IPS-20b (cell line): ENCODE measurements around the gene MYO9A.

Source experiments
- H3K27ac ChIP-seq: one replicate; pipeline ENCODE4 v1.5.1; 2013; ENCODE audit warnings: low read length
- H3K27me3 ChIP-seq: 2 replicates; pipeline ENCODE4 v1.6.1; 2013; ENCODE audit warnings: mild to moderate bottlenecking, low read length, inconsistent platforms; ENCODE audit not compliant: insufficient read depth
- H3K36me3 ChIP-seq: 2 replicates; pipeline ENCODE4 v1.6.1; 2013; ENCODE audit warnings: low read depth, mild to moderate bottlenecking, inconsistent platforms, low read length, moderate library complexity; ENCODE audit not compliant: insufficient read depth
- H3K4me1 ChIP-seq: 2 replicates; pipeline ENCODE4 v1.6.1; 2013; ENCODE audit warnings: mild to moderate bottlenecking, control low read depth, inconsistent platforms, low read length, moderate library complexity; ENCODE audit not compliant: insufficient read depth
- H3K4me3 ChIP-seq: 2 replicates; pipeline ENCODE4 v1.5.1; 2013; ENCODE audit warnings: mild to moderate bottlenecking, low read length, inconsistent platforms
- H3K9ac ChIP-seq: 2 replicates; pipeline ENCODE4 v1.6.1; 2013; ENCODE audit warnings: low read depth, mild to moderate bottlenecking, inconsistent platforms, low read length, moderate library complexity
- H3K9me3 ChIP-seq: 2 replicates; pipeline ENCODE4 v1.6.1; 2013; ENCODE audit warnings: mild to moderate bottlenecking, low read depth, low read length, inconsistent platforms; ENCODE audit not compliant: insufficient read depth

MYO9A gene

DNA sequence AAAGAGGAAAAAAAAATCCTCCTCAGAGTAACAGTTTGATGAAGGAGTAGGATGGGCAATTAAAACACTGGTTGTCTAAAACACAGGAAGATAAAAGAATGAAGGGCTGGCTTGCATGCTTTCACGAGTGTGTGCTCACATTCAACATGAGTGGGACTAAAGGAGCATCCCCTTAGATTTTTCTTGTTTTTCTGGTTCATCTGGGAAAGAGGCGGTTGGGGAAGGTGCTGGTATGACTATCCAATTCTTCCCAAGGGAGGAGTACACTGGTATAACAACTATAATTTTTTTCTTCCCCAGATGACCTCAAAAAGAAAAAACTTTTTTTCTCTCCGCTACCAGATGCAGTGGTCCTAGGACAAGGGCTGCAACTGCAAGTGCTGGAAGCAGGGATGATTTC, 143.7 kb downstream of the MYO9A start:
- Histone ChIP-seq H3K9me3 (no peaks in the 10 kb centered on the region), H3K4me1 (no peaks in the 10 kb centered on the region), H3K27ac (no peak overlapping the region), H3K36me3 (no peaks in the 10 kb centered on the region), H3K4me3 (no peak overlapping the region), H3K27me3 (no peaks in the 10 kb centered on the region), H3K9ac (no peak overlapping the region)

DNA sequence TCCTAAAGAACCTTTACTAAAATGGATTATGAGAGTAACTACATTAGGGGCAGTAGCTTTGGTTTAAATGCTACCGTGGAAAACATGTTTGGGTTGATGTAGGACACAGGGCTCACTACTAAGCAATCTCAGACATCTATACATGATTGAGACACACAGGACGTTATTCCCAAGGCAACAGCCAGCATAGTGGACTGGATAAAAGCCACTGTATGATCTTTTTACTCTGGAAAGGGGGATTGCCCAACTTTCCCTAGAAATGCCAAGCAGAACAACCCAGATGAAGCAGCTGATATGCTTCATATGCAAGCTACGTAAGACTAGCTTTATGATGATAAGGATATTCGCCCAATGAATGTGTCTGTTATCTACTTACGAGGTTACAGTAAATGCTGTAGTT, 144.6 kb downstream of the MYO9A start:
- Histone ChIP-seq H3K27ac (no peak overlapping the region), H3K9ac (no peak overlapping the region), H3K4me3 (no peak overlapping the region), H3K27me3 (no peaks in the 10 kb centered on the region), H3K9me3 (no peaks in the 10 kb centered on the region), H3K36me3 (no peaks in the 10 kb centered on the region), H3K4me1 (no peaks in the 10 kb centered on the region)

DNA sequence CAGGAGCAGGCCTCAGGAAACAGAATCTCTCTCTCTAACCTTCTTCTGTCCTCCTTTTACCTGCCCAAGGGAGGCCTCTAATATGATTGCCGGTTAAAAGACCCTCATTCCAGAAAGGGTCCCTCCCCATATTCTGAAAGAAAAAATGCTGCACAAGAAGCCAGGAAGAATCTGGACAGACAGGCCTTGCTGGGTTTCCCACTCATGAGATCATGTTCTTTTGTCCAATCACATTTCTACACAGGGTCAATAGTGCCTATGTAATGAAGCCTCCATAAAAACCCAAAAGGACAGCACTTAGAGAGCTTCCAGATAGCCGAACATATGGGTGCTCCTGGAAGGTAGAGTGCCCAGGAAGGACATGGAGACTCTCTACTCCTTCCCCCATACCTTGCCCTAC, 146.0 kb downstream of the MYO9A start:
- no peaks in the 10 kb centered on the region for H3K9me3 ChIP-seq
- H3K27me3 ChIP-seq: no peaks in the 10 kb centered on the region
- no peaks in the 10 kb centered on the region for H3K36me3 ChIP-seq
- H3K27ac ChIP-seq: no peak overlapping the region
- no peaks in the 10 kb centered on the region for H3K4me1 ChIP-seq
- H3K4me3 ChIP-seq: no peak overlapping the region
- H3K9ac ChIP-seq: no peak overlapping the region

DNA sequence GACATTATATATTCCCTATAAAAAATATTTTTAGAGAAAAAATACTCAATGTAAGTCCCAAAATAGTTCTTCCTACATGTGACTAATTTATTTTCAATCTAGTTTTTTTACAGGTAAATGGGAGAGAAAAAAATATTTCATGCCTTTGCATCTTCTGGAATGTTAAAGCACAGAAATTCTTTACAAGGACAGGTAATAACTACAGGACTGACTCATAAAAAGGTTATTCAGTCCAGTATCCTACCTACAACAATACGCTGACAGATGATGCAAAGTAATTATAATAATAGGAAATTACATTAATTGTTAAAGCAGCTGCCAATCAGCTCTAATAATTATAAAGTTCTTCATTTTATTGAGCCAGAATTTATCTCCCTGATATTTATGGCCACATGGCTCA, 147.5 kb downstream of the MYO9A start:
- Histone ChIP-seq H3K4me3 (no peak overlapping the region), H3K36me3 (no peaks in the 10 kb centered on the region), H3K9ac (no peak overlapping the region), H3K27ac (no peak overlapping the region), H3K4me1 (no peaks in the 10 kb centered on the region), H3K9me3 (no peaks in the 10 kb centered on the region), H3K27me3 (no peaks in the 10 kb centered on the region)

DNA sequence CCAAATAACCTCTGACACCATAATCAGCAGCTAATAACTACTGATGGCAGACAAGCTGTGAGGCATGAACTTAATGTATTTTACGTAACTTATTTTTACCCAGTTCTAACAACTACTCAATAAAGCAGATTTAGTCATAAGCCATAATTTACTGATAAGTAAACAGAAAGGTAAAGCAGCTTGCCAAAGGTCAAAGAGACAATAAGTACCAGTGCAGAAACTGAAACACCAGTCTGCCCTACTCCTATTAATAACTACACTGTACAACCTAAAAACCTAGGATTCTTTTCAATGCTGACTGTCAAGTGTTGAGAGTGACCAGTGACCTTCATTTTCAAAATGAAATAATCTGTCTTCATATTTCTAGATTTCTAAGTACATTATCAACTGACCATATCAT, 155.4 kb downstream of the MYO9A start:
- no peaks in the 10 kb centered on the region for H3K27me3 ChIP-seq
- no peaks in the 10 kb centered on the region for H3K9me3 ChIP-seq

DNA sequence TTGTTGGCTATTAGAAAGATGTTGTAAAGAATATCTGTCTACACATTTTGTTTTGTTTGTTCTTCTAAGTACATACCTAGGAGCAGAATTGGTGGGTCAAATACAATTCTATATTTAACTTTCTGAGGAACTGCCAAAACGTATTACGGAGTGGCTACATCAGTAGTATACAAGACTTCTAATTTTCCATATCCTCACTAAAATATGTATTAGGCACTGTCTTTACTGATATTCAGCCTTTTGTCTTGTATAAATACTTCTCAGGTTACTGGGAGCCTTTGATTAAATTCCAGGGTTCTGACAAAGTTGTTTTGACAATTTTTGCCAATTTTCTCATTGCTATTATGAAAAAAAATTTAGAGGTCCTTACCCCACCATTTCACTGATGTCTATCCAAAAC, 160.9 kb downstream of the MYO9A start:
- H3K36me3 ChIP-seq: no peaks in the 10 kb centered on the region
- no peaks in the 10 kb centered on the region for H3K4me1 ChIP-seq
- H3K9me3 ChIP-seq: no peaks in the 10 kb centered on the region
- H3K4me3 ChIP-seq: no peak overlapping the region
- no peak overlapping the region for H3K9ac ChIP-seq
- no peak overlapping the region for H3K27ac ChIP-seq
- no peaks in the 10 kb centered on the region for H3K27me3 ChIP-seq

More for the DNA sequence above, 155.4 kb downstream of the MYO9A start:
- Histone ChIP-seq H3K36me3 (no peaks in the 10 kb centered on the region), H3K9ac (no peak overlapping the region), H3K4me3 (no peak overlapping the region), H3K27ac (no peak overlapping the region), H3K4me1 (no peaks in the 10 kb centered on the region)

DNA sequence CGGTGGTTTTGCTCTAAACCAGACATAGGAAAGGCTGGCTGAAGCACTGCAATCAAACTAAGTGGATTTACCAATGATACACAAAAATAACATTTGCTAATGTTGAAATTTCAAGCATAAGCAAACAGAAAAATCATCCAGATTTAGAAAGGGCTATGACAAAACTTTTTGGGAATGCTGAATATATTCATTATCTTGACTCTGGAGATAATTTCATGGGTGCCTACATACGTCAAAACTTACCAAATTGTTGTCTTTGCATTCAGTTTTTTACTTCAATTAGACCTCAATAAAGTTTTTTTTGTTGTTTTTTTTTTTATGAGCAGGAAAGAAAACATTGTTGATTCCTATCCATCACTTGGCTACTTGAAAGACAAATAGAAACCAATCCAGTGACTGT, 166.8 kb downstream of the MYO9A start:
- H3K4me1 ChIP-seq: no peaks in the 10 kb centered on the region
- H3K9me3 ChIP-seq: no peaks in the 10 kb centered on the region
- H3K27me3 ChIP-seq: no peaks in the 10 kb centered on the region
- no peak overlapping the region for H3K27ac ChIP-seq
- H3K36me3 ChIP-seq: no peaks in the 10 kb centered on the region
- no peak overlapping the region for H3K9ac ChIP-seq
- H3K4me3 ChIP-seq: no peak overlapping the region

DNA sequence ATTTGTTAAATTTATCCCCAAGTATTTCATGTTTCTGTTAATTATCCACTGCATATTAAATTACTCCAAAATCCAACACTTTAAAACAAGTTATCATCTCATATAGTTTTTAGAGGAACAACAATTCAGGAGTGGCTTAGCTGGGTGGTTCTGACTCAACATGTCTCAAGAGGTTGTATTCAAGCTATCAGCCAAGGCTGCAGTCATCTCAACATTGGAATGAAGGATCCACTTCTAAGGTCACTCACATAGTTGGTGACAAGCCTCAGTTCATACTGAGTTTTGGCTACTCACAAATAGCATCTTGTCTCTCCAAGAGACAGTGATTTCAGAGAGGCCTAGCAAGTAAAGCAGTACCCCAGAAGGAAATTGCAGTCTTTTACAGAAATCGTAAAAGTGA, 172.9 kb downstream of the MYO9A start:
- Histone ChIP-seq H3K4me3 (no peak overlapping the region), H3K27me3 (no peaks in the 10 kb centered on the region), H3K36me3 (no peaks in the 10 kb centered on the region), H3K9ac (no peak overlapping the region), H3K4me1 (peaks cover 2% of the 10 kb centered on the region; the same call in 1 of the 2 replicates), H3K9me3 (no peaks in the 10 kb centered on the region), H3K27ac (no peak overlapping the region)

DNA sequence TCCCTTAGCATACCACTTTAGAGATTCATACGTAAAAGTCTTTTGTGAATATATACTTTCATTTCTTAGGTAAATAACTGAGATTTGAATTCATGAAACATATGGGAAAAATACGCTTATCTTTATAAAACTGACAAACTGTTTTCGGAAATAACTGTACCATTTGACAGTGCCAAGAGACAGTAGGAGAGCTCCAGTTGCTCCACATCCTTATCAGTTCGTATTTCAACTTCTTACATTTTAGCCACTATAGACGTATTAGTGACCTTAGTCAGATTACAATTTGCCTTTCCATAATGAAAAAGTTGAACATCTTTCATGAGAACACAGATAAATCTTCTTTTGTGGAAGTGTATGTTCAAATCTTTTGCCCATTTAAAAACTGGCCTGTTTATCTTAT, 174.1 kb downstream of the MYO9A start:
- H3K27ac ChIP-seq: no peak overlapping the region
- no peaks in the 10 kb centered on the region for H3K36me3 ChIP-seq
- H3K27me3 ChIP-seq: no peaks in the 10 kb centered on the region
- no peaks in the 10 kb centered on the region for H3K9me3 ChIP-seq
- no peak overlapping the region for H3K9ac ChIP-seq
- H3K4me3 ChIP-seq: no peak overlapping the region
- H3K4me1 ChIP-seq: peaks cover 5% of the 10 kb centered on the region; the same call in 1 of the 2 replicates

DNA sequence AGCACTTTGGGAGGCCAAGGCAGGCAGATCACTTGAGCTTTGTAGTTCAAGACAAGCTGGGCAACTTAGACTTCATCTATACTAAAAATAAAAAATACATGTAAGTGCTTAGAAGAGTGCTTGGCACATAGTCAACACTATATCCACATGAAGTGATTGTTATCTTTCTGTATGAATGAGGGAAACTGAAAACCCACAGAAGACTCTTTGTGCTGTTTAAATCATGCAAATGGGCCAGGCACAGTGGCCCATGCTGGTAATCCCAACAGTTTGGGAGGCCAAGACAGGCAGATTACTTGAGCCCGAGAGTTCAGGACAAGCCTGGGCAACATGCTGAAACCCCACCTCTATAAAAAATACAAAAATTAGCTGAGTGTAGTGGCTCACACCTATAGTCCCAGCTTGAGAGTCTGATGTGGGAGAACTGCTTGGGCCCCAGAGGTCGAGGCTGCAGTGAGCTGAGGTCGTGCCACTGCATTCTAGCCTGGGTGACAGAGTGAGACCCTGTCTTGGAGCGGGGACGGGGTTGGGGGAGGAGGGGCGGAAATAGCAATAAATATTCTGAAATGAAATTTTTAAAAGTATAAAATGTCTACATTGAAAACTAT, 177.9 kb downstream of the MYO9A start:
- no peaks in the 10 kb centered on the region for H3K9me3 ChIP-seq
- peaks cover 5% of the 10 kb centered on the region; the same call in 1 of the 2 replicates for H3K4me1 ChIP-seq
- no peaks in the 10 kb centered on the region for H3K27me3 ChIP-seq
- no peak overlapping the region for H3K27ac ChIP-seq
- no peaks in the 10 kb centered on the region for H3K36me3 ChIP-seq
- no peak overlapping the region for H3K9ac ChIP-seq
- no peak overlapping the region for H3K4me3 ChIP-seq

DNA sequence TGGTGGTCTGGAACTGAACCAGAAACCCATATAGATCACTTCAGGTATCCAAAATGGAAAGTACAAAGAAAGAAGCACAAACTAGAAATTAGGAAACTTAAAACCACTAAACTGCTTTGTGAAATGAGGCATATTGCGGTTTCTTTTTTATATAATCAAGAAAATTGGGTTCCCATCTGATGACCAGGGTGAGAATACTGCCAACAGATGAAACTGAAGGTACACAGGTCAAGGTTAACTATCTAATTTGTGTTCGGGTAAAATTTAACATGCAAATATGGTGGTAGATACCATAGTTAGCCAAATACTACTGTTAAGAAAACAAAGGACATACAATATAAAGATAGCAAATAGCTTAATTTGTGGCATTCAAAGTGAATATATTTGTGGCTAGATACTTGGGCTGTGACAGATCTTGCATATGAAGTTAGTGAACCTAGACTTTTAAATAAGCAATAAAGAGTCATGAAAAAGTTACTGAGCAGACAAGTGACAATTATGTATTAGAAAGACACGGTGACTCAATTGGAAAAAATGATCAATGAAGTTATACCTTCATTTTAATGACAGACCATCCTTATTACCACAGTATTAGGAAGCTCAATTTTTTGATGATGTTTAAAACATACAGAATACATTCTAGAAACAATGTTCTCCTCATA, 180.2 kb downstream of the MYO9A start:
- Histone ChIP-seq H3K4me3 (no peak overlapping the region), H3K4me1 (peaks cover 5% of the 10 kb centered on the region; the same call in 1 of the 2 replicates), H3K27ac (no peak overlapping the region), H3K9ac (no peak overlapping the region), H3K27me3 (no peaks in the 10 kb centered on the region), H3K36me3 (peaks cover 7% of the 10 kb centered on the region; the same call in 1 of the 2 replicates), H3K9me3 (no peaks in the 10 kb centered on the region)

DNA sequence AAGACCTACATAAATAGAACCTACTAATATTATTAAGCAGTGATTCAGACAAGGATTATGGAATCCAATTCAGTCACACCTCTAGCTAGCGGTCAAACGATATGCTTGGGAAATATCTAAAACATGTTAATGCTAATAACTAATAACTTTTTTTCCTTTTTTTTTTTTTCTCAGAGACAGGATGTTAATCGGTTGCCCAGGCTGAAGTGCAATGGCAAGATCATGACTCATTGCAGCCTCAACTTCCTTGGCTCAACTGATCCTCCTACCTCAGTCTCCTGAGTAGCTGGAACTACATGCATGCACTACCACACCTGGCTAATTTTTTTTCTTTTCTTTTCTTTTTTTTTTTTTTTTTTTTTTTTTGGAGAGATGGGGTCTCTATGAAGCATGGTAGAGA, 183.5 kb downstream of the MYO9A start:
- H3K36me3 ChIP-seq: peaks cover 13% of the 10 kb centered on the region
- no peak overlapping the region for H3K9ac ChIP-seq
- no peak overlapping the region for H3K4me3 ChIP-seq
- no peaks in the 10 kb centered on the region for H3K27me3 ChIP-seq
- H3K4me1 ChIP-seq: no peaks in the 10 kb centered on the region
- H3K9me3 ChIP-seq: no peaks in the 10 kb centered on the region; the same call in none of the 2 replicates
- H3K27ac ChIP-seq: no peak overlapping the region
